H1 (cell line): ENCODE results near the gene CYBA. TPM values are rescaled to one million over a fixed set of nuclear protein-coding genes. Genes with fewer than 3 reads are reported as not detected.
"Not testable (repeated sequence)": the region's sequence is repeated elsewhere in the genome, so short reads cannot be mapped to it uniquely, and the experiment has no call there.

Experiments
- CTCF ChIA-PET: fragments of 300-600 bp; sonication (Branson Sonifier 250); formaldehyde crosslinking; loops from one replicate; lab custom pipeline; 2021; ENCODE audit not compliant: partially characterized antibody; lab: Charles Lee
- POLR2A ChIA-PET: fragments of 300-600 bp; sonication (Branson Sonifier 250); formaldehyde crosslinking; loops from one replicate; lab custom pipeline; 2021; ENCODE audit warnings: inconsistent platforms; ENCODE audit not compliant: partially characterized antibody; lab: Charles Lee
- DNase-seq, 2 experiments: peaks; one replicate each; pipeline versions ENCODE4 v3.0.0 to v3.0.0-alpha.2; 2010 to 2022; ENCODE audit warnings: low spot score in 2 of 2, low read depth in 1 of 2, mixed read lengths in 1 of 2
- FAIRE-seq: peaks from 2 replicates; lab custom pipeline; 2011; peaks lifted over from hg19 to GRCh38; lab: Jason Lieb, UNC
- H2AFZ ChIP-seq: 2 replicates; pipeline ENCODE4 v1.8.1; 2012; ENCODE audit warnings: low read length, inconsistent platforms
- H2AK5ac ChIP-seq: 2 replicates; pipeline ENCODE4 v1.6.1; 2013; ENCODE audit warnings: low read depth, low read length
- H2BK120ac ChIP-seq: replicated peaks from 2 replicates; pipeline ENCODE3; 2013; ENCODE audit warnings: low read depth, low read length, inconsistent platforms
- H2BK12ac ChIP-seq: 2 replicates; pipeline ENCODE4 v1.6.1; 2013; ENCODE audit warnings: low read depth, low read length
- H2BK15ac ChIP-seq: 2 replicates; pipeline ENCODE4 v1.6.1; 2013; ENCODE audit warnings: low read length
- H2BK20ac ChIP-seq: 2 replicates; pipeline ENCODE4 v1.6.1; 2013; ENCODE audit warnings: low read length
- H2BK5ac ChIP-seq: 2 replicates; pipeline ENCODE4 v1.6.1; 2013; ENCODE audit warnings: low read depth, low read length
- H3K14ac ChIP-seq: 2 replicates; pipeline ENCODE4 v1.6.1; 2013; ENCODE audit warnings: inconsistent platforms; ENCODE audit not compliant: insufficient read length
- H3K18ac ChIP-seq: 2 replicates; pipeline ENCODE4 v1.6.1; 2013; ENCODE audit warnings: low read length; ENCODE audit errors: extremely low read depth
- H3K23ac ChIP-seq: 2 replicates; pipeline ENCODE4 v1.6.1; 2013; ENCODE audit warnings: inconsistent platforms; ENCODE audit not compliant: insufficient read length
- H3K23me2 ChIP-seq: 2 replicates; pipeline ENCODE4 v1.6.1; 2013; ENCODE audit warnings: low read depth, low read length
- H3K27ac ChIP-seq: 2 replicates; pipeline ENCODE4 v1.6.1; 2011; ENCODE audit warnings: low read depth, low read length, inconsistent platforms
- H3K27me3 ChIP-seq, 4 experiments: replicated peaks in 1 of 4; 1 replicate in 1 of 4; 2 replicates in 3 of 4; pipeline versions ENCODE4 v1.6.1 to v1.8.1; 2011 to 2013; ENCODE audit warnings: low read length in 3 of 4, mild to moderate bottlenecking in 3 of 4, inconsistent platforms in 2 of 4, mixed read lengths in 2 of 4, moderate library complexity in 1 of 4; ENCODE audit not compliant: control insufficient read depth in 3 of 4, insufficient read depth in 3 of 4; ENCODE audit errors: extremely low read depth in 1 of 4
- H3K36me3 ChIP-seq, 4 experiments: 2 replicates each; pipeline versions ENCODE4 v1.6.1 to v1.8.1; 2011 to 2013; ENCODE audit warnings: mild to moderate bottlenecking in 4 of 4, low read length in 3 of 4, moderate library complexity in 2 of 4, control low read depth in 1 of 4, inconsistent platforms in 1 of 4; ENCODE audit not compliant: insufficient read depth in 4 of 4, control insufficient read depth in 2 of 4
- H3K4ac ChIP-seq: replicated peaks from 2 replicates; pipeline ENCODE3; 2013; ENCODE audit warnings: low read length, low read depth, mixed read lengths, inconsistent platforms; ENCODE audit not compliant: insufficient read length
- H3K4me1 ChIP-seq, 4 experiments: replicated peaks in 1 of 4; 1 replicate in 1 of 4; 2 replicates in 3 of 4; pipeline versions ENCODE4 v1.6.1 to v1.8.1; 2011 to 2013; ENCODE audit warnings: low read length in 3 of 4, inconsistent platforms in 2 of 4, mixed read lengths in 1 of 4; ENCODE audit not compliant: insufficient read depth in 4 of 4, control insufficient read depth in 3 of 4
- H3K4me2 ChIP-seq, 2 experiments: 2 replicates each; pipeline versions ENCODE4 v1.6.1 to v1.8.1; 2011 to 2013; ENCODE audit warnings: low read depth in 2 of 2, low read length in 2 of 2, control low read depth in 1 of 2, inconsistent platforms in 1 of 2, mild to moderate bottlenecking in 1 of 2; ENCODE audit not compliant: insufficient read depth in 1 of 2
- H3K4me3 ChIP-seq, 4 experiments: fragments of 200-600, 300-600 bp in 1 of 4; sonication (generic), shearing (Covaris generic), sonication (Bioruptor Twin) in 1 of 4; 2 replicates each; pipeline versions ENCODE4 v1.5.1 to v1.8.1; 2011 to 2016; ENCODE audit warnings: low read length in 4 of 4, low read depth in 3 of 4, control low read depth in 2 of 4, inconsistent platforms in 2 of 4, mild to moderate bottlenecking in 2 of 4, mixed read lengths in 1 of 4, moderate library complexity in 1 of 4; ENCODE audit not compliant: insufficient read depth in 2 of 4; ENCODE audit errors: extremely low read depth in 1 of 4
- H3K56ac ChIP-seq: replicated peaks from 2 replicates; pipeline ENCODE3; 2013; ENCODE audit warnings: low read depth, mild to moderate bottlenecking, mixed read lengths, low read length, inconsistent platforms; ENCODE audit not compliant: insufficient read length
- H3K79me1 ChIP-seq: 2 replicates; pipeline ENCODE4 v1.6.1; 2013; ENCODE audit warnings: low read depth, low read length, control low read depth
- H3K79me2 ChIP-seq, 2 experiments: 2 replicates each; pipeline versions ENCODE4 v1.6.1 to v1.8.1; 2012 to 2013; ENCODE audit warnings: low read length in 2 of 2, mild to moderate bottlenecking in 2 of 2, inconsistent platforms in 1 of 2; ENCODE audit not compliant: insufficient read depth in 2 of 2, control insufficient read depth in 1 of 2
- H3K9ac ChIP-seq, 4 experiments: replicated peaks in 1 of 4; 1 replicate in 1 of 4; 2 replicates in 3 of 4; pipeline versions ENCODE4 v1.6.1 to v1.8.1; 2011 to 2013; ENCODE audit warnings: low read depth in 3 of 4, low read length in 3 of 4, control low read depth in 2 of 4, mild to moderate bottlenecking in 2 of 4, moderate library complexity in 2 of 4, inconsistent platforms in 1 of 4; ENCODE audit errors: extremely low read depth in 1 of 4
- H3K9me3 ChIP-seq, 2 experiments: 2 replicates each; pipeline versions ENCODE4 v1.6.1 to v1.8.1; 2012 to 2013; ENCODE audit warnings: mild to moderate bottlenecking in 2 of 2, moderate library complexity in 2 of 2, control low read depth in 1 of 2, inconsistent platforms in 1 of 2, low read depth in 1 of 2, low read length in 1 of 2, mixed read lengths in 1 of 2; ENCODE audit not compliant: insufficient read depth in 2 of 2
- H4K20me1 ChIP-seq, 2 experiments: replicated peaks in 1 of 2; 2 replicates each; pipeline versions ENCODE3 to v1.8.1; 2011 to 2013; ENCODE audit warnings: inconsistent platforms in 2 of 2, low read length in 2 of 2, mild to moderate bottlenecking in 1 of 2; ENCODE audit not compliant: insufficient read depth in 2 of 2, control insufficient read depth in 1 of 2
- H4K5ac ChIP-seq: 2 replicates; pipeline ENCODE4 v1.6.1; 2013; ENCODE audit warnings: low read length, low read depth, mixed read lengths, inconsistent platforms; ENCODE audit not compliant: insufficient read length
- H4K8ac ChIP-seq: 2 replicates; pipeline ENCODE4 v1.8.0; 2013; ENCODE audit warnings: mild to moderate bottlenecking, moderate library complexity, low read length, inconsistent platforms; ENCODE audit not compliant: insufficient read depth; ENCODE audit errors: extremely low read depth
- H4K91ac ChIP-seq: replicated peaks from 2 replicates; pipeline ENCODE3; 2013; ENCODE audit warnings: low read length, mixed read lengths, inconsistent platforms; ENCODE audit not compliant: insufficient read length
- WGBS, 2 experiments: shearing (Covaris generic) in 1 of 2; methylation state at CpG; one replicate each; pipeline versions ENCODE4 v1.1.6 to v1.1.7; 2013 to 2015; ENCODE audit warnings: low lambda C conversion rate in 2 of 2, mixed read lengths in 2 of 2, inconsistent platforms in 1 of 2, low coverage in 1 of 2, missing lambda C conversion rate in 1 of 2; ENCODE audit not compliant: insufficient replicate concordance in 2 of 2, insufficient coverage in 1 of 2, insufficient read length in 1 of 2; ENCODE audit errors: extremely low coverage in 1 of 2, missing lambda C conversion rate in 1 of 2; 5-methylcytosine and 5-hydroxymethylcytosine counted together
- polyA plus RNA-seq, 7 experiments: library from polyadenylated mRNA; depleted of rRNA in 3 of 7; stranded (reverse) in 5 of 7; unstranded in 2 of 7; fragments of >200 nt in 5 of 7; fragments of 200-250 nt in 2 of 7; gene quantifications; 1 replicate in 5 of 7; 2 replicates in 1 of 7; 4 replicates in 1 of 7; pipeline versions ENCODE4 v1.2.1 to v1.2.3, GENCODE V29; 2011 to 2013; ENCODE audit warnings: missing spikeins in 2 of 7, mixed read lengths in 2 of 7
- total RNA-seq: library from RNA; stranded (reverse); fragmentation: NEBNext Ultra II Directional; extraction: Animal tissue kit (Norgen Biotek cat#: 25700); gene quantifications from 2 replicates; pipeline ENCODE4 v1.2.1, GENCODE V29; 2021

CYBA gene
- total and polyA plus RNA-seq, 2 of the 8 experiments (the other 6 are each of a cell fraction or from before 2014, with no cell fraction given), result 136 to 254 TPM

DNA sequence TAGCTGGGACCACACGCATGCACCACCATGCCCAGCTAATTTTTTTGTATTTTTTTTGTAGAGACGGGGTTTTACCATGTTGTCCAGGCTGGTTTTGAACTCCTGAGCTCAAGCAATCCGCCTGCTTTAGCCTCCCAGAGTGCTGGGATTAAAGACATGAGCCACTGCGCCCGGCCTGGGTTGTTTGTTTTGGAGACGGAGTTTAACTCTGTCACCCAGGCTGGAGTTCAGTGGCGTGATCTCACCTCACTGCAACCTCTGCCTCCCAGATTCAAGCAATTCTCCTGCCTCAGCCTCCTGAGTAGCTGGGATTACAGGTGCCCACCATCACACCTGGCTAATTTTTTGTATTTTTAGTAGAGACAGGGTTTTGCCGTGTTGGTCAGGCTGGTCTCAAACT, 41.4 kb downstream of the CYBA start:
- POLR2A ChIA-PET, result interaction anchor here (1.2 to 1.9 kb wide), 4 partner anchors 9 to 31 kb away, joined by 3 to 6 read pairs (median 4); no protein-coding TSS in a partner anchor
- H2BK12ac ChIP-seq, H3K79me2 ChIP-seq, H2AK5ac ChIP-seq, H3K23me2 ChIP-seq, H3K4me1 ChIP-seq, H2BK20ac ChIP-seq, H2BK120ac ChIP-seq, H3K27me3 ChIP-seq, DNase-seq, H4K8ac ChIP-seq, H2BK5ac ChIP-seq, H3K56ac ChIP-seq, H3K4me3 ChIP-seq, H3K23ac ChIP-seq, H3K18ac ChIP-seq, H3K9ac ChIP-seq, H3K14ac ChIP-seq, H2BK15ac ChIP-seq, H4K5ac ChIP-seq, H2AFZ ChIP-seq, H3K9me3 ChIP-seq, H3K4ac ChIP-seq, H3K27ac ChIP-seq, H3K4me2 ChIP-seq, H4K91ac ChIP-seq, FAIRE-seq, H3K79me1 ChIP-seq: not testable (repeated sequence)
- Histone ChIP-seq H4K20me1 (peaks cover 6 to 25% of the 10 kb centered on the region in 2 experiments), H3K36me3 (peaks cover 2 to 26% (median 7%) of the 10 kb centered on the region in 4 experiments; a peak in 4 of 8 replicates)
- CTCF ChIA-PET, result interaction anchor here (0.6 to 6.1 kb wide), 24 partner anchors 8 to 1285 kb away, joined by 3 to 89 read pairs (median 4); partner anchors contain the start of genes IL17C and ZC3H18
- 93% methylated on average over 8 of the region's 8 CpGs; no CpG with 5 or more reads in 1 of the 2 experiments for WGBS, 2 experiments
